ENCODE results near the gene SLBP.

GRCh38 chr4:1755297-1755696 lies 43.2 kb upstream of the SLBP start:
- TF ChIP-seq, protein P1, sequence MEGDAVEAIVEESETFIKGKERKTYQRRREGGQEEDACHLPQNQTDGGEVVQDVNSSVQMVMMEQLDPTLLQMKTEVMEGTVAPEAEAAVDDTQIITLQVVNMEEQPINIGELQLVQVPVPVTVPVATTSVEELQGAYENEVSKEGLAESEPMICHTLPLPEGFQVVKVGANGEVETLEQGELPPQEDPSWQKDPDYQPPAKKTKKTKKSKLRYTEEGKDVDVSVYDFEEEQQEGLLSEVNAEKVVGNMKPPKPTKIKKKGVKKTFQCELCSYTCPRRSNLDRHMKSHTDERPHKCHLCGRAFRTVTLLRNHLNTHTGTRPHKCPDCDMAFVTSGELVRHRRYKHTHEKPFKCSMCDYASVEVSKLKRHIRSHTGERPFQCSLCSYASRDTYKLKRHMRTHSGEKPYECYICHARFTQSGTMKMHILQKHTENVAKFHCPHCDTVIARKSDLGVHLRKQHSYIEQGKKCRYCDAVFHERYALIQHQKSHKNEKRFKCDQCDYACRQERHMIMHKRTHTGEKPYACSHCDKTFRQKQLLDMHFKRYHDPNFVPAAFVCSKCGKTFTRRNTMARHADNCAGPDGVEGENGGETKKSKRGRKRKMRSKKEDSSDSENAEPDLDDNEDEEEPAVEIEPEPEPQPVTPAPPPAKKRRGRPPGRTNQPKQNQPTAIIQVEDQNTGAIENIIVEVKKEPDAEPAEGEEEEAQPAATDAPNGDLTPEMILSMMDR (IDR thresholded peaks at IDR 0.05 in 8 of 11, conservative IDR thresholded peaks at IDR 0.05 in 3 of 11): no peak
- no peak for TF ChIP-seq POLR2A (IDR thresholded peaks at IDR 0.05)

Measured in spleen (tissue), 7 donors.